ENCODE results near the gene LDLRAD1. TPM values are rescaled to one million over a fixed set of nuclear protein-coding genes. Genes with fewer than 3 reads are reported as not detected.

LDLRAD1 gene
- polyA plus RNA-seq, 3 donors = not detected

DNA sequence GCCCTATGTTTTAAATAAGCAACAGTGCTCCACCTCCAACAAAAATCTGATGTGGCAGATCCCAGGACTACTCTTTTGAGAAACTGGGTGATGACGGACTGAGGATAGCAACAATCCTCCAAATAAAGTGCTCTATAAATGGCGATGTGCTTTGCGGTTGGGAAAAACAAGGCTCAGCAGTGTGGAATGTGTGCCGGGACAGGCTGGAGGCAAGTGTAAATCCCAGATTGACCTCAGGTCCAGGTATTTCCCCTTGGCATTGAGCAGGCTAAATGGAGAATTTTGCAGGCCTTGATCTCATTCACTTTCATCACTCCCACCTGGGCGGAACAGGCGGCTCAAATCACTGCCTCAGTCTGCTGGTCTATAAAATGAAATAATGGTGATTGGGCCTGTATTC, 36.8 kb downstream of the LDLRAD1 start:
- TF ChIP-seq, protein P1, sequence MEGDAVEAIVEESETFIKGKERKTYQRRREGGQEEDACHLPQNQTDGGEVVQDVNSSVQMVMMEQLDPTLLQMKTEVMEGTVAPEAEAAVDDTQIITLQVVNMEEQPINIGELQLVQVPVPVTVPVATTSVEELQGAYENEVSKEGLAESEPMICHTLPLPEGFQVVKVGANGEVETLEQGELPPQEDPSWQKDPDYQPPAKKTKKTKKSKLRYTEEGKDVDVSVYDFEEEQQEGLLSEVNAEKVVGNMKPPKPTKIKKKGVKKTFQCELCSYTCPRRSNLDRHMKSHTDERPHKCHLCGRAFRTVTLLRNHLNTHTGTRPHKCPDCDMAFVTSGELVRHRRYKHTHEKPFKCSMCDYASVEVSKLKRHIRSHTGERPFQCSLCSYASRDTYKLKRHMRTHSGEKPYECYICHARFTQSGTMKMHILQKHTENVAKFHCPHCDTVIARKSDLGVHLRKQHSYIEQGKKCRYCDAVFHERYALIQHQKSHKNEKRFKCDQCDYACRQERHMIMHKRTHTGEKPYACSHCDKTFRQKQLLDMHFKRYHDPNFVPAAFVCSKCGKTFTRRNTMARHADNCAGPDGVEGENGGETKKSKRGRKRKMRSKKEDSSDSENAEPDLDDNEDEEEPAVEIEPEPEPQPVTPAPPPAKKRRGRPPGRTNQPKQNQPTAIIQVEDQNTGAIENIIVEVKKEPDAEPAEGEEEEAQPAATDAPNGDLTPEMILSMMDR (IDR thresholded peaks at IDR 0.05) = no peak
- H3K36me3 Mint-ChIP-seq = no peaks in the 10 kb centered on the region
- Histone ChIP-seq H3K9ac (ENCODE audit: insufficient read depth, low read length, poor library complexity, severe bottlenecking) (no peak overlapping the region), H3K36me3 (replicated peaks in 1 of 2; ENCODE audit: control insufficient read depth in 1 of 2, insufficient read depth in 2 of 2, low read length in 2 of 2) (no peaks in the 10 kb centered on the region), H3K4me3 (replicated peaks in 1 of 3; ENCODE audit: low read depth in 2 of 3, low read length in 3 of 3) (no peak overlapping the region), H3K9me3 (replicated peaks in 1 of 2; ENCODE audit: control insufficient read depth in 1 of 2, insufficient read depth in 1 of 2, low read length in 2 of 2) (no peaks in the 10 kb centered on the region), H2AFZ (ENCODE audit: insufficient read depth, low read depth, low read length, poor library complexity, severe bottlenecking) (peak overlapping the region; percentile 17), H3K27ac (ENCODE audit: low read depth in 1 of 2, low read length in 2 of 2) (no peak overlapping the region), H3K4me2 (replicated peaks; ENCODE audit: extremely low read depth, low read length, poor library complexity, severe bottlenecking) (no peak overlapping the region), H3K27me3 (ENCODE audit: control insufficient read depth in 2 of 2, insufficient read depth in 2 of 2, low read length in 2 of 2) (no peaks in the 10 kb centered on the region), H3K4me1 (ENCODE audit: control insufficient read depth in 1 of 2, insufficient read depth in 2 of 2, low read length in 2 of 2) (peaks cover 15 to 17% of the 10 kb centered on the region in 2 donors), H3K79me2 (ENCODE audit: insufficient read depth, low read length) (no peaks in the 10 kb centered on the region), H4K20me1 (ENCODE audit: insufficient read depth, low read length) (no peaks in the 10 kb centered on the region)
- intact Hi-C loops (cut with micrococcal nuclease) = no loop called here
- DNase-seq = no peak
- peaks cover 30% of the 10 kb centered on the region for H3K4me1 Mint-ChIP-seq
- no peaks in the 10 kb centered on the region for H3K9me3 Mint-ChIP-seq
- H3K4me3 Mint-ChIP-seq = no peak overlapping the region
- WGBS (ENCODE audit: insufficient coverage) = 100% methylated on average over 4 of the region's 6 CpGs
- no peak overlapping the region for H3K27ac Mint-ChIP-seq
- no peaks in the 10 kb centered on the region for H3K27me3 Mint-ChIP-seq (ENCODE audit: low read depth in 3 of 3)

DNA sequence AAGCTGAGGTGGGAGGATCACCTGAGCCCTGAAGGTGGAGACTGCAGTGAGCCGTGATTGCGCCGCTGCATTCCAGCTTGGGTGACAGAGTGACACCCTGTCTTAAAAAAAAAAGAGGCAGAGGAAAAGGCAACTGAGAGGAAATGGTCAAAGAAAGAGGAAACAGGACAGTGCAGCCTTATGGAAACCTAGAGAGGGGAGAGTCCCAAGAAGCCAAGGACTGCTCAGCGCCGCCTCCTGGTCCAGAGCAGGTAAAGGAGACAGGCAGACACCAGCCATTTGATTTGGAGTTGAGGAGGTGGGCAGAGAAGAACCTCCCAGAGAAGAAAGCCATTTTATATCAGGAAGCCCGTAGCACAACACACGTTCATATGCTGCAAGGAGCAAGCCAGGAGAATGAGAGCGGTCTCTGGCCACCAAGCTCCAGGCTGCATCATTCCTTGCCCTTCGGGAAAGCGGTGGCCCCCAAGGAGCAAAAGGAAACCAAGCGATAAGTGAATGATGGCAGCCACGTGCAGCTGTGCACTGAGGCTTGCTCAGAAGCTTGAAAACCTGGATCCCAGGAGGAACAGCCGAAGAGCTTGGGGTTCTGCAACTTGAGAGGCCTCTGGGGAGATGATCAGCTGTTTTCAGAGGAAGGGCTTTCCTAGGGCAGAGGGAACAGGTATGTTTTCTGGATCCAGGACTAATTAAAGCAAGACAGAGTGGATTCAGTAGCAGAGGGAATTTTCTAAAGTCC, 38.1 kb downstream of the LDLRAD1 start:
- peak in 1 of 3 donors; percentile 12 for DNase-seq
- no peaks in the 10 kb centered on the region for H3K27me3 ChIP-seq (ENCODE audit: control insufficient read depth in 2 of 2, insufficient read depth in 2 of 2, low read length in 2 of 2)
- Mint-ChIP-seq H3K4me3 (no peak overlapping the region), H3K4me1 (peaks cover 30% of the 10 kb centered on the region), H3K36me3 (no peaks in the 10 kb centered on the region), H3K27me3 (ENCODE audit: low read depth in 3 of 3) (no peaks in the 10 kb centered on the region), H3K9me3 (no peaks in the 10 kb centered on the region), H3K27ac (peak overlapping the region in 3 of 7 donors; percentile 14 to 77 (median 38))
- H2AFZ ChIP-seq (ENCODE audit: insufficient read depth, low read depth, low read length, poor library complexity, severe bottlenecking) = peak overlapping the region; percentile 4
- TF ChIP-seq, protein P1 (IDR thresholded peaks at IDR 0.05) = no peak
- H3K27ac ChIP-seq (ENCODE audit: low read depth in 1 of 2, low read length in 2 of 2) = no peak overlapping the region
- H3K4me1 ChIP-seq (ENCODE audit: control insufficient read depth in 1 of 2, insufficient read depth in 2 of 2, low read length in 2 of 2) = peaks cover 15 to 17% of the 10 kb centered on the region in 2 donors
- no peaks in the 10 kb centered on the region for H3K9me3 ChIP-seq (replicated peaks in 1 of 2; ENCODE audit: control insufficient read depth in 1 of 2, insufficient read depth in 1 of 2, low read length in 2 of 2)
- WGBS (ENCODE audit: insufficient coverage) = 90% methylated on average over 11 of the region's 13 CpGs
- H3K36me3 ChIP-seq (replicated peaks in 1 of 2; ENCODE audit: control insufficient read depth in 1 of 2, insufficient read depth in 2 of 2, low read length in 2 of 2) = no peaks in the 10 kb centered on the region
- H3K79me2 ChIP-seq (ENCODE audit: insufficient read depth, low read length) = no peaks in the 10 kb centered on the region
- H3K4me3 ChIP-seq (replicated peaks in 1 of 3; ENCODE audit: low read depth in 2 of 3, low read length in 3 of 3) = no peak overlapping the region
- no peaks in the 10 kb centered on the region for H4K20me1 ChIP-seq (ENCODE audit: insufficient read depth, low read length)
- H3K9ac ChIP-seq (ENCODE audit: insufficient read depth, low read length, poor library complexity, severe bottlenecking) = no peak overlapping the region
- H3K4me2 ChIP-seq (replicated peaks; ENCODE audit: extremely low read depth, low read length, poor library complexity, severe bottlenecking) = no peak overlapping the region
- intact Hi-C loops (cut with micrococcal nuclease) = no loop called here

Measured in CD14-positive monocyte (primary cell).